Fibroblast of mammary gland (primary cell): ENCODE measurements around the gene SH3BGR.

Source experiments
- DNase-seq: peaks from one replicate; pipeline ENCODE4 v3.0.0-alpha.2; 2010; ENCODE audit warnings: low read depth
- H3K4me3 ChIP-seq: 2 replicates; pipeline ENCODE4 v1.5.1; 2011; ENCODE audit warnings: low read depth, mild to moderate bottlenecking, low read length, moderate library complexity; ENCODE audit not compliant: control insufficient read depth
- TF ChIP-seq, protein P1 (sequence below): conservative IDR thresholded peaks from 2 replicates; pipeline ENCODE4 v1.5.1; 2011; ENCODE audit warnings: low read depth, low read length, inconsistent platforms; ENCODE audit not compliant: control insufficient read depth, insufficient read depth

The SH3BGR gene

GRCh38 chr21:39519835-39520234 is 68.1 kb downstream of the SH3BGR start:
- TF ChIP-seq, protein P1, sequence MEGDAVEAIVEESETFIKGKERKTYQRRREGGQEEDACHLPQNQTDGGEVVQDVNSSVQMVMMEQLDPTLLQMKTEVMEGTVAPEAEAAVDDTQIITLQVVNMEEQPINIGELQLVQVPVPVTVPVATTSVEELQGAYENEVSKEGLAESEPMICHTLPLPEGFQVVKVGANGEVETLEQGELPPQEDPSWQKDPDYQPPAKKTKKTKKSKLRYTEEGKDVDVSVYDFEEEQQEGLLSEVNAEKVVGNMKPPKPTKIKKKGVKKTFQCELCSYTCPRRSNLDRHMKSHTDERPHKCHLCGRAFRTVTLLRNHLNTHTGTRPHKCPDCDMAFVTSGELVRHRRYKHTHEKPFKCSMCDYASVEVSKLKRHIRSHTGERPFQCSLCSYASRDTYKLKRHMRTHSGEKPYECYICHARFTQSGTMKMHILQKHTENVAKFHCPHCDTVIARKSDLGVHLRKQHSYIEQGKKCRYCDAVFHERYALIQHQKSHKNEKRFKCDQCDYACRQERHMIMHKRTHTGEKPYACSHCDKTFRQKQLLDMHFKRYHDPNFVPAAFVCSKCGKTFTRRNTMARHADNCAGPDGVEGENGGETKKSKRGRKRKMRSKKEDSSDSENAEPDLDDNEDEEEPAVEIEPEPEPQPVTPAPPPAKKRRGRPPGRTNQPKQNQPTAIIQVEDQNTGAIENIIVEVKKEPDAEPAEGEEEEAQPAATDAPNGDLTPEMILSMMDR: no peak
- DNase-seq: no peak
- no peak overlapping the region for H3K4me3 ChIP-seq

DNA sequence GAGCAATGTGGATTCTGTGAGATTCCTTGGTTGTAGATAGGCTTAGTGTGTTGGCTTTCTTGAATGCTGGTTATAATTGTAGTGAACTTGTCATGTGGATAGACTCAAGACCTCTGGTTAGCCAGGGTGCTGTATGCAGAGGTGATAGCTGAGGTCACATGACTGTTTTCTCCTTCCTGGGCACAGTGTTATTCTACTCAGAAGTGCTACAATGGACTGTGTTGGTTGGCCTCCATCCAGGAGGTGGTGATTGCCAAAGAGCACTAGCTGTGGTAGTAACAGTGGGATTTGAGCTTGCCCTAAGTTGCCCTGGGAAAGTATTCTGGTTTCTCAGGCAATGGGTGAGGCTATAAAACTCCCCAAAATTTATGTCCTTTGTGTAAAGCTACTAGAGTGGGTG is 71.6 kb downstream of the SH3BGR start:
- TF ChIP-seq, protein P1: no peak
- no peak for DNase-seq

DNA sequence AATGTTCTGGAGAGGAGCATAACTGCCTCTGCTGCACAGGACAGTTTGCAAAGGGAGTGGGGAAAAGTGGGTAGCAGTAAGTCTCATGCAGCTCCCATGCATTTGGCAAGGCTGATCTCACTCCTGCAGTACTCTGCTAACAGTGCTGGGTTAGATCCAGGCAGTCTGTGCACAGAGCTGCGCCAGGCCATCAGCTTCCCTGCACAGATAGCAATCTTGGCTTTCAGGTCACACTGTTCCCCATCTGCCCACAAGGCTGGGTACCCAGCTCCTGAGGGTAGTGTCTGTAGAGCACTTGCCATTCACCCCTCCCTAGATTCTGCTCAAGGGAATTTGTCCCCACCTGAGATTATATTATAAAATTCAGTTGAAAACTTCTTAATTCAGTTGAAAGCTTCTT is 72.1 kb downstream of the SH3BGR start:
- DNase-seq: no peak
- TF ChIP-seq, protein P1: no peak

More for the DNA sequence above, 71.6 kb downstream of the SH3BGR start:
- H3K4me3 ChIP-seq: no peak overlapping the region

DNA sequence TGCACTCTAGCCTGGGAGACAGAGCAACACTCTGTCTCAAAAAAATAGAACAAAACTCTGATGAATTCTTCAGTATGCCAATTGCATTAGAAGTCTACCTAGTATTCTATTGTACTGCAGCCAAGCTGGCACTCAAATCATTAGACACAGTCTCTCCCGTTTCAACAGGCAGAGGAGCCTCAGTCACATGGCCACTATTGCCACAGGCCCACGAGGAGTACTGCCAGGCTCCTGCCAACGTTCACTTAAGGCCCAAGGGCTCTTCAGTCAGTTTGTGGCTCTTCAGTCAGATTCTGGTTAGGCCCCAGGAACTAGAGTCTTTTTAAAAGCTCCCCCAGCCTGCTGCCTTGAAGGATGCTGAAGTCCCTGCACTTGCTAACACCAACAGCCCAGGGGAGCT is 73.4 kb downstream of the SH3BGR start:
- H3K4me3 ChIP-seq: no peak overlapping the region
- DNase-seq: no peak
- TF ChIP-seq, protein P1: no peak

More for the DNA sequence above, 72.1 kb downstream of the SH3BGR start:
- no peak overlapping the region for H3K4me3 ChIP-seq

- TF ChIP-seq, protein P1: no peak
- no peak overlapping the region for H3K4me3 ChIP-seq
- DNase-seq: no peak
These were observed 73.8 kb downstream of the SH3BGR start for GRCh38 chr21:39525601-39526000.

DNA sequence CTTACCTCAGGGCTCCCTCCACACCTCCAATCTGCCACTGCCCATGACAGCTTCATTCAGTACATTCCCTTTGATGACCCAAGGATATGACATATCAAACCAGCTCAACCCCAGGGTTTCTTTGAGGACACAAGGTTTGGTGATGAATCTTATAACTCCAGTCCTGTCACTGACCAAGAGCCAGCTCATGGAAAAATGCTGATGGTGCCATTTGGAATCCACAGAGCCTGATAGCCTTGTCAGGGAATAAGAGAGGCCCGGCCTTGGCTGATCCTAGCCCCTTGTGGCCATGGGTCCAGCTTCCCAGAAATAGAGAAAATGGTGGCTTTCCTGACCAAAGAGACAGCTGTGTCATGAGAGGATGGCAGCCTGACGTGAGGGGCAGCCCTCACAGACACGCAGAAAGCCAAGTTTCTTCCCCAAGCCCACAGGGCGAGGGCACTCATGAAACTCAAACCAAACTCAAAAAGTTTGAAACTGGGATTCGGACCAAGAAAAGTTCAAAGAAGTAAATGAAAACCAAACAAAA is 75.4 kb downstream of the SH3BGR start:
- no peak overlapping the region for H3K4me3 ChIP-seq
- no peak for DNase-seq
- TF ChIP-seq, protein P1: no peak
